Gastroesophageal sphincter (tissue), 3 donors: ENCODE data around the gene CDC45.

ENCODE experiments used
- CTCF ChIP-seq, 4 experiments: fragments of 200-600 bp in 2 of 4; fragments of 450-650 bp in 2 of 4; sonication (generic) in 1 of 4; IDR thresholded peaks; one replicate each; pipeline ENCODE4 v1.5.1; 2017 to 2019; ENCODE audit warnings: antibody characterized with exemption in 4 of 4, mild to moderate bottlenecking in 2 of 4, moderate library complexity in 2 of 4
- EP300 ChIP-seq: sonication (generic); formaldehyde crosslinking; IDR thresholded peaks from one replicate; pipeline ENCODE4 v1.6.1; 2017; ENCODE audit warnings: antibody characterized with exemption, mild to moderate bottlenecking
- POLR2A ChIP-seq, 2 donors: fragments of 450-650 bp; IDR thresholded peaks; one replicate each; pipeline ENCODE4 v1.6.1; 2017; ENCODE audit warnings: antibody characterized with exemption in 2 of 2, mild to moderate bottlenecking in 2 of 2, moderate library complexity in 1 of 2
- POLR2AphosphoS5 ChIP-seq: sonication (generic); formaldehyde crosslinking; IDR thresholded peaks from one replicate; pipeline ENCODE4 v1.6.1; 2017; ENCODE audit warnings: antibody characterized with exemption

- TF ChIP-seq CTCF (IDR thresholded peaks at IDR 0.05) (no peak), POLR2AphosphoS5 (no peak), EP300 (no peak), POLR2A (IDR thresholded peaks at IDR 0.05) (no peak)
Observed at GRCh38 chr22:19454156-19454555, 25.6 kb upstream of the CDC45 start.
